Astrocyte (in vitro differentiated cells and primary cell): Measurements from ENCODE around the gene DDX55.

Experiments
- CTCF ChIP-seq: IDR thresholded peaks from 2 replicates; pipeline ENCODE4 v1.5.1; 2011; ENCODE audit warnings: low read depth, mild to moderate bottlenecking, inconsistent platforms, low read length, moderate library complexity; ENCODE audit not compliant: insufficient read depth
- EZH2 ChIP-seq: IDR thresholded peaks from 2 replicates; pipeline ENCODE4 v1.6.1; 2012; ENCODE audit warnings: mild to moderate bottlenecking, low read length, inconsistent platforms; ENCODE audit not compliant: insufficient read depth

GRCh38 chr12:123591702-123592481 is 10.0 kb upstream of the DDX55 start:
- TF ChIP-seq CTCF (no peak), EZH2 (no peak)
